Fibroblast of the aortic adventitia (primary cell): ENCODE measurements around the gene DCAF11. TPM values are rescaled to one million over a fixed set of nuclear protein-coding genes. Genes with fewer than 3 reads are reported as not detected.

ENCODE experiments used
- DNase-seq: peaks from one replicate; pipeline ENCODE4 v3.0.0-alpha.2; 2010; ENCODE audit warnings: low read depth
- H3K4me3 ChIP-seq: 2 replicates; pipeline ENCODE4 v1.5.1; 2011; ENCODE audit warnings: low read depth, mild to moderate bottlenecking, control low read depth, low read length, moderate library complexity
- total RNA-seq: library from RNA; depleted of rRNA; stranded (reverse); fragments of >200 nt; gene quantifications from 2 replicates; pipeline ENCODE4 v1.2.3, GENCODE V29; 2012; ENCODE audit warnings: low replicate concordance
- TF ChIP-seq, protein P1 (sequence below): IDR thresholded peaks from 2 replicates; pipeline ENCODE4 v1.5.1; 2011; ENCODE audit warnings: mild to moderate bottlenecking, low read length, control low read depth, inconsistent platforms; ENCODE audit not compliant: insufficient read depth

Gene DCAF11
- total RNA-seq, 1 donor: 44.6 TPM

DNA sequence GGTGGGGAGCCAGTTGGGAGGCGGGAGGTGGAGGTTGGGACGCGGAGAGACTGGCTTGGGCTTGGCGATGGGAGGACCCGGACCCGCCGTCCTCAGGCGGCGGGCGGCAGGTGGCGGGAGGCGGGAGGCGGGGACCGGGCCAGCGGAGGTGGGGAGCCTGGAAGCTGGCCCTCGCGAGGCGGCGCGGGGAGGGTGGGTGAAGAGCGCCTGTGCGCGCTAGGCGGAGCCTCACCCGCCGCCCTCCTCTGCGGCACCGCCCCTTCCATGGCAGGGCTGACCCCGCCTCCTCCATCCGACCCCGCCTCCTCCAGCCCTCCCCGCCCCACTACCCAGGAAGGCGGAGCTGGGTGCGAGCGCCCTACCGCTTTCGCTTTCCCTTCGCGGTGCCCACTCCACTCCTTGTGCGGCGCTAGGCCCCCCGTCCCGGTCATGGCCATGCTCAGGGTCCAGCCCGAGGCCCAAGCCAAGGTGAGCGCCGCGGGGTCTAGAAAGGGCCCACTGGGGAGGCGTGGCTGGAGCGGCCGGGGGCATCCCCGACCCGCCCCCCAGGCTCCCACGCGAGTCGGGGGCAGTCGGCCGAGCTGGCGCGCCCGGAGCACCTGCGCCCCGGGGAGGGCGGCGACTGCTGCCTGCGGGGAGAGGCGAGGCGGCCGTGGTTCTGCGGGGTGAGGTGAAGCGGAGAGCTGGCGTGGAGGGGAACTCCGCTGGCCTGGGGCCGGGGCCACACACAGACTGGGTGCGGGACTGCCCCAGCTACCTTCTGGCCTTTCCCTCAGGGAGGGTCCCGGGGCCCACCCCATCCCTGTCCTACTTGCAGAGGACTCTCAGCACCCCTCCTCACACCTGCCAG is 21.5 kb downstream of the DCAF11 start, which contains the start of gene PSME1:
Gene PSME1 (plus strand): TSS at position 361 of the 850 bp plus-strand sequence. CDS start 69 bp downstream, at position 430.
- peak; percentile 77 for DNase-seq
- TF ChIP-seq, protein P1, sequence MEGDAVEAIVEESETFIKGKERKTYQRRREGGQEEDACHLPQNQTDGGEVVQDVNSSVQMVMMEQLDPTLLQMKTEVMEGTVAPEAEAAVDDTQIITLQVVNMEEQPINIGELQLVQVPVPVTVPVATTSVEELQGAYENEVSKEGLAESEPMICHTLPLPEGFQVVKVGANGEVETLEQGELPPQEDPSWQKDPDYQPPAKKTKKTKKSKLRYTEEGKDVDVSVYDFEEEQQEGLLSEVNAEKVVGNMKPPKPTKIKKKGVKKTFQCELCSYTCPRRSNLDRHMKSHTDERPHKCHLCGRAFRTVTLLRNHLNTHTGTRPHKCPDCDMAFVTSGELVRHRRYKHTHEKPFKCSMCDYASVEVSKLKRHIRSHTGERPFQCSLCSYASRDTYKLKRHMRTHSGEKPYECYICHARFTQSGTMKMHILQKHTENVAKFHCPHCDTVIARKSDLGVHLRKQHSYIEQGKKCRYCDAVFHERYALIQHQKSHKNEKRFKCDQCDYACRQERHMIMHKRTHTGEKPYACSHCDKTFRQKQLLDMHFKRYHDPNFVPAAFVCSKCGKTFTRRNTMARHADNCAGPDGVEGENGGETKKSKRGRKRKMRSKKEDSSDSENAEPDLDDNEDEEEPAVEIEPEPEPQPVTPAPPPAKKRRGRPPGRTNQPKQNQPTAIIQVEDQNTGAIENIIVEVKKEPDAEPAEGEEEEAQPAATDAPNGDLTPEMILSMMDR: no peak
- H3K4me3 ChIP-seq: peak within 1 kb of the TSS; percentile 87

DNA sequence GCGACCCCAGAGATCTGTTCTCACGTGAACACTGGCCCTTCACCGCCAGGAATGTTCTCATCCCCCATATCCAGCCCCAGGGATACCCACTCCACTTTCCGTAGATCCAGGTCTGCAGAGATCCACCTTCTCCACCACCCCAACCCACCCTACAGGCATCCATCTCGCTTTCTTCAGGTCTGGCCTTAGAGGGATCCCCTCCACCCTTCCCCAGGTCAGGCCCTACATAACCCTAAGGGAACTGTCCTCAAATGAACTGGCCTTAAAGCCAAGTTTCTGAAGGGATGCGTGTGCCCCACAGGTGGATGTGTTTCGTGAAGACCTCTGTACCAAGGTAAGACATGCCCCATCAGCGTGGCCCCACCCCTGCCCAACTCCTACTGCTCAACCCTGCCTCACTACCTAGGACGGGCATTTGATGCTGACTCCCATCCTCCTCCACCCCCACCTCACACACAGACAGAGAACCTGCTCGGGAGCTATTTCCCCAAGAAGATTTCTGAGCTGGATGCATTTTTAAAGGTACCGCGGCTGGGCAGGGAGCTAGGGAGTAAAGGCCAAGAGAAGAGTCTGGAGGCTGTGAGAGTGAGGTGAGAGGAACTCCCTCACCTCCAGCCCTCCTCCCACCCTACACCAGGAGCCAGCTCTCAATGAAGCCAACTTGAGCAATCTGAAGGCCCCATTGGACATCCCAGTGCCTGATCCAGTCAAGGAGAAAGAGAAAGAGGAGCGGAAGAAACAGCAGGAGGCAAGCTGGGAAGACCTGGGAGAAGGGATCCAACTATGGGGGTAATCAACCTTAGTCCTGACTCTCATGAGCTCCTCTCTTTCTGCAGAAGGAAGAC is 22.3 kb downstream of the DCAF11 start:
- DNase-seq: no peak
- H3K4me3 ChIP-seq: peak overlapping the region; percentile 87
- TF ChIP-seq, protein P1: no peak

DNA sequence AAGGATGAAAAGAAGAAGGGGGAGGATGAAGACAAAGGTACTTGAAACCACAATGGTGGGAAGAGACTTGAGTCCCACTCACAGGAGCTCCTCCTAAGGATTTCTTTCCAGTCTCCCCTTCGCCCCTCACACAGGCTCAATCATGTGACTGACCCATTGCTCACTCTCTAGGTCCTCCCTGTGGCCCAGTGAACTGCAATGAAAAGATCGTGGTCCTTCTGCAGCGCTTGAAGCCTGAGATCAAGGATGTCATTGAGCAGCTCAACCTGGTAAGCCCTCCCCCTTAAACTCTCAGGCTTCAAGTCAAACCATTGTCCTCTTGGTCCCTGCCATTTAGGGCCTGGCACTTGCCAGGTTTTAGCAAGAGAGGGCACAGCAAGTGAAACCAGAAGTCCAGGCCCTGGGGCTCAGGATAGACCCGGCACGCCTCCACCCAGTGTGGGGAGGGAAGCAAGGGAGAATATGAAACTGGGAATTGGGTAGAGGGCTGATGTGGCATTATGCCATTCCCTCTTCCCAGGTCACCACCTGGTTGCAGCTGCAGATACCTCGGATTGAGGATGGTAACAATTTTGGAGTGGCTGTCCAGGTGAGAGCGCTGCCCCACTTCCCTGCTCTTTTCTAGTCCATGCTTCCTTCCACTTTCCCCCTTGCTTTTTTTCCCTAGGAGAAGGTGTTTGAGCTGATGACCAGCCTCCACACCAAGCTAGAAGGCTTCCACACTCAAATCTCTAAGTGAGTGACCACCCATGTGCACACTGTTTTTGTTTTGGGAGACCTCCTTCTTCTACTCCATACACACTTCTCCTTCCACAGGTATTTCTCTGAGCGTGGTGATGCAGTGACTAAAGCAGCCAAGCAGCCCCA is 23.2 kb downstream of the DCAF11 start:
- TF ChIP-seq, protein P1: no peak
- peak overlapping the region; percentile 17 for H3K4me3 ChIP-seq
- no peak for DNase-seq

DNA sequence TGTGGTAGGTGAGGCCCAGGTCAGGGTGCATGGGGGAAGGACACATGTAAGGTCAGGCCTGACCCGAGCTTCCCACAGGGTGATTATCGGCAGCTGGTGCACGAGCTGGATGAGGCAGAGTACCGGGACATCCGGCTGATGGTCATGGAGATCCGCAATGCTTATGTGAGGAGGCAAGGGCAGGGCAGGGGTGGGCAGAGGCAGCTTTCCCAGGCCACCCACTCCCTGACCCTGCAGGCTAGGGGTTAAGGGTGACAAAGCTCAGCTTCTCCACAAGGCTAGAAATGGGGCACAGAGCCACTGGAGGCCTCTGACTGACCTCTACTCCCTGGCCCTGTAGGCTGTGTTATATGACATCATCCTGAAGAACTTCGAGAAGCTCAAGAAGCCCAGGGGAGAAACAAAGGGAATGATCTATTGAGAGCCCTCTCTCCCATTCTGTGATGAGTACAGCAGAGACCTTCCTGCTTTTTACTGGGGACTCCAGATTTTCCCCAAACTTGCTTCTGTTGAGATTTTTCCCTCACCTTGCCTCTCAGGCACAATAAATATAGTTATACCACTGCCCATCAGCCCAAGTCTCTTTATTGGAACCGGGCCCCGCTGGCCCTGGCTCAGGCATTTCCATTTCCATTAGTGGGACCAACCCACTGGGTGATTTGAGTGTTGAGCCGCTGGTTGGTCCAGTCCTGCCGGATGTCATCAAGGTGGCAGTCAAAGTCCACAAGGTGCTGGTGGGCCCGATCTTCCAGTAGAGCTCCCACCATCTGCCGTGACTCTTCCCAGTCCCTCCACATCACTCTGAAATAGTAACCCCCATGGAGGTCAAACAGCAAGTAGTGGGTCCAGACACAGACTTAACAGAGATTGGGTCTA is 24.1 kb downstream of the DCAF11 start:
- no peak for DNase-seq
- TF ChIP-seq, protein P1: no peak
- H3K4me3 ChIP-seq: no peak overlapping the region

DNA sequence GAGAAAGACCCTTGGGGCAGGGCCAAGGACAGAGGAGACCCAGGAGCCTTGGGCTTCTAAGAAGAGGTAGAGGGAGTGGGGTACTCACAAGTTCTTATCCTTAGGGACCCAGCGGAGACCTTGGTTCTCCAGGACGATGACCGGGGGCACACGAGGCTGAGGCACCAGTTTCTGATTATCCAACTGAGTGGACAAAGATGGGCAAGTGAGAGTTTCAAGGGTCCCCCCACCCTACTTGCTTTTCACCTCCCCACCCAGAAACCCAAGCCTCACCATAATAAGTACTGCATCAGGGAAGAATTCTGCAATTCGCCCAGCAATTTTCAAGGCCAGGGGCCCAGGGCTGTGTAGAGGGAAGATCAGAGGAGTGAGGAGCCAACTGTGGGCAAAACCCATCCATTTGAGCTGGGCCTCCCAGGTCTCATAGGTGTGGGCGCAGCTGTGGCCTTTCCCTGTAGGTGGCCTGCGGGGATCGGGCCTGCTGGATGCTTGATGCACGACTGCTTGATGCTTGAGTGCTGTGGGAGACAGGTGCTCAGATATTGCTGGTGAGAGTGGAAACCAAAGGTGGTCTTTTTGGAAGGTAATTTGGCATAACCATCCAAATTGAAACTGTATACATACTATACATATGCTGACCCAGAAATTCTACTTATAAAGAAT is 24.8 kb downstream of the DCAF11 start:
- peak overlapping the region; percentile 17 for H3K4me3 ChIP-seq
- TF ChIP-seq, protein P1: no peak
- DNase-seq: no peak
